GM18870 (cell line): ENCODE data around the gene OAS2.

ENCODE experiments used
- ATAC-seq: cut with Tn5 transposase; IDR thresholded peaks from one replicate; pipeline ENCODE4 v1.9.1; 2021; ENCODE audit warnings: moderate library complexity; ENCODE audit not compliant: unreplicated experiment

OAS2 gene, protein sequence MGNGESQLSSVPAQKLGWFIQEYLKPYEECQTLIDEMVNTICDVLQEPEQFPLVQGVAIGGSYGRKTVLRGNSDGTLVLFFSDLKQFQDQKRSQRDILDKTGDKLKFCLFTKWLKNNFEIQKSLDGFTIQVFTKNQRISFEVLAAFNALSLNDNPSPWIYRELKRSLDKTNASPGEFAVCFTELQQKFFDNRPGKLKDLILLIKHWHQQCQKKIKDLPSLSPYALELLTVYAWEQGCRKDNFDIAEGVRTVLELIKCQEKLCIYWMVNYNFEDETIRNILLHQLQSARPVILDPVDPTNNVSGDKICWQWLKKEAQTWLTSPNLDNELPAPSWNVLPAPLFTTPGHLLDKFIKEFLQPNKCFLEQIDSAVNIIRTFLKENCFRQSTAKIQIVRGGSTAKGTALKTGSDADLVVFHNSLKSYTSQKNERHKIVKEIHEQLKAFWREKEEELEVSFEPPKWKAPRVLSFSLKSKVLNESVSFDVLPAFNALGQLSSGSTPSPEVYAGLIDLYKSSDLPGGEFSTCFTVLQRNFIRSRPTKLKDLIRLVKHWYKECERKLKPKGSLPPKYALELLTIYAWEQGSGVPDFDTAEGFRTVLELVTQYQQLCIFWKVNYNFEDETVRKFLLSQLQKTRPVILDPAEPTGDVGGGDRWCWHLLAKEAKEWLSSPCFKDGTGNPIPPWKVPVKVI

DNA sequence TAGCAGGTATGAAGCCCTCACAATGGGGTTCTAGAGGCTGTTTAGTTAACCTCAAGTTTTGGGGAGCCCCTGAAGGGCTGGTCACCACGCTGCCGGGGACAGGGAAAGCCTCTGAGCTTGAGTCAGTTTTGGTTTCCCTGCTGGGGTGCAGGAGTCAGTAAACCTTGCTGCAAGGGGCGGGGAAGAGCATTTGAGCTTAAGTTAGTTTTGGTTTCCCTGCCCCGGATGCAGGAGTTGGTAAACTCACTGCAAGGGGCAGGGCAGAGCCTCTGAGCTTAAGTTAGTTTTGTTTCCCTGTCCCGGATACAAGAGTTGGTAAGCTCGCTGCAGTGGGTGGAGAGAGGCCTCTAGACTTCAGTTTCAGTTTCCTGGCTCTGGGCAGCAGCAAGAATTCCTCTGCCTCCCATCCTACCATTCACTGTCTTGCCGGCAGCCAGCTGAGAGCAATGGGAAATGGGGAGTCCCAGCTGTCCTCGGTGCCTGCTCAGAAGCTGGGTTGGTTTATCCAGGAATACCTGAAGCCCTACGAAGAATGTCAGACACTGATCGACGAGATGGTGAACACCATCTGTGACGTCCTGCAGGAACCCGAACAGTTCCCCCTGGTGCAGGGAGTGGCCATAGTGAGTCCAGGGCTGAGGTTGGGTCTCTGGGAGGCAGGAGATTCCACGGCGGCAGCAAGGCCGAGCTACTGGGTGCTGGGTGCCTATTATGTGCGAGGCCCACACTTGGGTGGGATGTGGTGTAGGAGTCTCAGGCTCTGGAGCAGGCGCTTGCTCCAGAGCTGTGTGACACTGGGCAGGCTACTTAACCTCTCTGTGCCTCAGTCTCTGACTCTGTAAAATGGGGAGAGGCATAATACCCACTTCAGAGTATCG lies at the start of gene OAS2:
Gene OAS2 (plus strand): TSS at position 357 of the 878 bp plus-strand sequence. CDS start 90 bp downstream, at position 447.
- peak; percentile 87 for ATAC-seq

DNA sequence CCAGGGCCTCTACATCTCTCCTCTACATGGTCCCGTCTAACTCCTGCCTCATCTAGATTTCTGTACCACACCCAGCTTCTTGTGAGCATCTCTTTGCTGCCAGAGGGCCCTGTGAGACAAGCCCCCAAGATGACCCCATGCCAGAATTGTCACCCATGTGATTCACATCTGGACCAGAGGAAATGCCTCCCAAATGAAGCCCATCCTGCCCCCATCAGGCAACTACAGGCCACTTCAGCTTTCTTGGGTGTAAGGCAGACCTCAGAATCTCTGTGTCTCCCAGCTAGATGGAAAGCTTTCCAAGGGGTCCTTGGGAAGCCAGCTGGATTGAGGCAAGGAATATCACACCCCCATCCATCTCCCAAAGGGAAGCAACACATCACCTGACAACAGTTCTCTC lies 49.3 kb upstream of the OAS2 start:
- ATAC-seq = no peak

DNA sequence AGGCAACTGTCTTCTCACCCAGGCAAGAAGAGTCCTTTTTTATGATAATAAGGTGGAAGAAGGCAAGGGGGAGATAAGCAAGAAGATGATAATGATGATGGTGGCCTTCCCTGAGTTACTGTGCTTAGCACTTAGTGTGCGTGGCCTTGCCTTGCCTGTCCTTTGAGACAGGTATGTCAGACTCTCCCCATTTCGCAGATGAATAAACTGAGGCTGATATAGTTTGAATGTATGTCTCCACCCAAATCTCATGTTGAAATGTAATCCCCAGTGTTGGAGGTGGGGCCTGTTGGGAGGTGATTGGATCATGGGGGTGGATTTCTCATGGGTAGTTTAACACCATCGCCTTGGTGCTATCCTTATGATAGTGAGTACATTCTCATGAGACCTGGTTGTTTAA lies 48.6 kb upstream of the OAS2 start:
- no peak for ATAC-seq

DNA sequence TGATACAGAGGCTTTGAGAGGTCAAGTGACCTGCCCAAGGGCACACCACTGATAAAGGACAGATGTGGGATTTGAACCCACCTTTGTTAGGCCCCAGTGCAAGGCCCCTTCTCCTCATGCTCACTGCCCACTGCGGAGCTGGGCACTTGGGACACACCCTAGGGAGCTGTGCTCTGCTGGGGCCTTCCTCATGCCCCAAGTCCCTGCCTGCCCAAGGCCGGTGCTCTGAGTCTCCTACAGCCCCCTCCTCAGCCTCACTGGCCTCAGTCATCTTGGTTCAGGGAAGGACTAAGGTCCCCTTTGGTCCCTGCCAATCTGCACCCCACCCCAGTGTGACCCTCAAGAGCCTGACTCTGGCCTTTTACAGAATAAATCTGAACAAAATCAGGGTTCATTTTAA lies 48.0 kb upstream of the OAS2 start:
- no peak for ATAC-seq

DNA sequence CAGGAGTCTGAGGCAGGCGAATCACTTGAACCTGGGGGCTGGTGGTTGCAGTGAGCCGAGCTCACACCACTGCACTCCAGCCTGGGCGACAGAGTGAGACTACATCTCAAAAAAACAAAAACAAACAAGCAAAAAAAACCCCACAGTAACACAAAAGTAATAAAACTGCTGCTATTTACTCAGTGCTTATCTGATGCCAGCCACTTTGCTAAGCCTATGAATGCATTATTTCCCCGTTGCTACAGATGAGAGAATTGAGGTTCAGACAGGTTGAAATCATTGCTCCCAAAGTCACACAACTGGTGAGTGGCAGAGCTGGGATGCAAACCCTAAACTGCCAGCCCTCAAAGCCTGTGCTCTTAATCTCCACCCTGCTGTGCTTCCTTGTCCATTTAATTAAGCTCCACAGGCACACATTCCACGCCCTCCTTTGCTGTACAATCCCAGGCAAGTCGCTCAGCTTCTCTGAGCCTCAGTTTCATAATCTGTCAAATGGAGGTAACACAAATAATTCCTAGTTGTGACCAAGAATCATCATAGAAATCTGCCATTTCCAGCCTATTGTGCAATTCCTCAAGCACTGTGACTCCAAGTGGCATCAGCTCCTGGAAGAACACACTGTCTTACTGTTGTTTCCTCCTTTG lies 45.7 kb upstream of the OAS2 start:
- ATAC-seq = no peak

DNA sequence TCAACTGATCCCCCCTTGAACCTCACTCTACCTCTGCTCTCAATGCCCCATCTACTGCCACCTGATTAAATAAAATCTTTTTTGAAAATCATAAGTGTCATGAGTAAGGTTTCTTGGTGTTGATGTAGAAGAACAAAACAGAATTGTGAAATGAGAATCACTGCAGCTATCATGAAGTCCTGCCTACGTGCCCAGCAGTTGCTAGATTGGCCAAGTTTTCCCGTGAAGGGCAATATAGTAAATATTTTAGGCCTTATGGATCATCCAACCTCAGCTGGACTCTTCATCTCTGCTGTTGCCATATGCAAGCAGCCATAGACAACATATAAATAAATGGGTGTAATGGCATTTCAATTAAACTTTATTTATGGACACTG lies 45.2 kb upstream of the OAS2 start:
- ATAC-seq = no peak

DNA sequence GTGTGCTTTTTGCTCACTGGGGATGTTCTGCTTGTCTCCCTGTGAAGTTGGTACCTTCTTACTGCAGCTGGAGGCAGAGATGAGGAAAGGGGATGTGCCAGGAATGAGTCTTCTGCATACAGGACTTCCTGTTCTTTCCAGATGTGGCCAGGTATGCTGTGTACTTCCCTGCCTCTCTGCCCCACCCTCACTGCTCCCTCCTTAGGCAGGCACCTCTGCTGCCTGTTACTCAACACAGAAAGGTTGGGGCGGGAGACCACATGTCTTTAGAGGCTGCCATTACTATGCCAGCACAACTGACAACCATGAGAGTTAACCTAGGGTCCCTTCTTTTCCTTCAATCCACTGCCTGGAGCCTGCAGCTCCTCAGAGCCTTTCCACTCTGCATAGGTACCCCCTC lies 42.1 kb upstream of the OAS2 start:
- ATAC-seq = no peak

DNA sequence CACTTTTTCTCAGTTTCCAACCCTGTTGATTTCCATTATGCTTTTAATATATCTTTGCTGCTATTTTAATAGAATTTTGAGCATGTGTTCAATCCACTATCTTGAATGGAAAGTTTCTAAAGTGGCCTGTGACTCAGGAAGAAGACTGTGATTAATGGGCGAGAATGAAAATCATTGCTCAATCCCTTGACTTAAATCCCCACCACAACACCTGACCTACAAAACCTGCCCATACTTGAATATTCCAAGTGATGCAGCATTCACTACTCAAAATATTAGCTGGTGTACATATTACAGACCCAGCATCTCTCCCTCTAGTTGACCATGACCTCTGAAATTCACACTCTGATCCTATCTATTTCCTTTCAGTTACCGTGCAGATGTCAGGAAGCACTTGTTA lies 41.4 kb upstream of the OAS2 start:
- no peak for ATAC-seq

DNA sequence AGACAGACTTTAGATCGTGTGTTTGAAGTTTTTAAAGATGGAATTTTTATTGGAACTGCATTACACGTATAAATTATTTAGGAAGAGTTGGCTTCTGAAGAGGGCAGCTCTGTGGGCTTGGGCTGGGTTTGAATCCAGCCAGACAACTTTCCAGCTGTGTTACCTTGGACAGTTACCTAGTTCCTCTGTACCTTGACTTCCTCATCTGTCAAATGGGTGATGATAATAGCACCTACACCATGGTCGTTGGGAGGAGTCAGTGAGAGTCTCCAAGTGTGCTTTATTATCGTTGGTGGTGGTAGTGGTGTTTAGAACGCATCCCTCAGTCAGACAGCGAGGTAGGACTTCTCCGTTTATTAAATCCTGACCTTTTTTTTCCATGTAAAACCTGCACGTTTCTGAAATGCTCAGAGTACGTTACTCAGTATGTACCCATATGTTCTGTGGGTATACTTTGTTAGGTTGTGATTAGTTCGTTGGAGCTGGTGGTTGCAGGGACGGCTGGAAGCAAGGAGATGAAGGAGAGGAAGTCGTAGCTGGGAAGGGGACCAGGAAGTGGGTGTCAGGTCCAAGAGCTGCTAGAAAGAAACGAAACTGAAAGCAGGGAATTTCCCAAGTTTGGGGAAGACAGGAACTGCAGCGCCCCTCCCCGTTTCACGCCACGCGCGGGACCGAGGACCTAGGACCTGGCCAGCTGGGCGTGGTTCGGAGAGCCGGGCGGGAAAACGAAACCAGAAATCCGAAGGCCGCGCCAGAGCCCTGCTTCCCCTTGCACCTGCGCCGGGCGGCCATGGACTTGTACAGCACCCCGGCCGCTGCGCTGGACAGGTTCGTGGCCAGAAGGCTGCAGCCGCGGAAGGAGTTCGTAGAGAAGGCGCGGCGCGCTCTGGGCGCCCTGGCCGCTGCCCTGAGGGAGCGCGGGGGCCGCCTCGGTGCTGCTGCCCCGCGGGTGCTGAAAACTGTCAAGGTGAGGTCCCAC lies 40.3 kb upstream of the OAS2 start, which contains the start of gene OAS3:
Gene OAS3 (plus strand): TSS at position 734 of the 979 bp plus-strand sequence. CDS start 57 bp downstream, at position 791.
- ATAC-seq = no peak

DNA sequence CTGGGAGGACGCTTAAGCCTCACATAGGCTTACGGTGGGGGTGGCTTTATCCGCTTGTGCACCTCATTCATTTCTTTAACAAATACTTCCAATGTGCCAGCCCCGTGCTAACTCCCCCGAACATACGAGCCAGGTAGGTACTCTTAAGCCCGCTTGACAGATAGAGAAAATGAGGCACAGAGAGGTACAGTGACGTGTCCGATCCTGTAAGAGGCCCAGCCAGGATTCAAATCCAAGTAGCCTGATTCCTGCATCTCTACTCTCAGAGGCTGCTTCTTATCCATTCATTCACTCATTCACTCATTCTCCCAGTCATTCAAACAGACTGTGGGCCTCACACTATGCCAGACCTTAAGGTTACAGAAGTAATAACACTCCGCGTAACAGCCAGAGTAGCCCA lies 39.6 kb upstream of the OAS2 start:
- ATAC-seq = no peak

DNA sequence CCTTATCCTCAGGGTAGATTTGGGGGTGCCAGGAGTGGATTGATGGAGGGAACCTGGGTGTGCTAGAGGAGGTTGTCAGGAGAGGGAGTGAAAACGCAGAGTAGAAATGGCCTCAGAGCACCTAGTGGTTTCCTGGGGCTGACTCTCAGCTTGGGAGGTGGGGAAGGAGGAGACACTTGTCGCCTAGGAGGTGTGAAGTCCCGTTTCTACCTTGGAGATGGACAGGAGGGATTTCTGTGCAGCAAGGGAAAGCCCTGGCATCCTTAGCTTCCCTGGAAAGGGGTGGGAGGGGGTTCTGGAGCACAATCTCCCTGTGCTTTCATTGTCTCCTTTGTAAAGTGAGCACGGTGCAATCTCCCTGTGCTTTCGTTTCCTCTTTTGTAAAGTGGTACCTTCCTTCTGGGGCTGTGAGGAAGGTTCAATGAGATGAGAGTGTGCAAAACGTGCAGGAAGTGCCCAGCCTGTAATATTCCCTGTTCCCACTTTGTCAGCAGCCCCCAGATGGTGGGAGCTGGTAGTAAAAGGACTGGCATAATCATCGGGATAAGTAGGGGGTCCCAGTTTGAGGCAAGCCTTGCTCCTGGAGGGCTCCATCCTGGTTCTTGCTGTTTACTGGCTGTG lies 38.4 kb upstream of the OAS2 start:
- ATAC-seq = no peak

DNA sequence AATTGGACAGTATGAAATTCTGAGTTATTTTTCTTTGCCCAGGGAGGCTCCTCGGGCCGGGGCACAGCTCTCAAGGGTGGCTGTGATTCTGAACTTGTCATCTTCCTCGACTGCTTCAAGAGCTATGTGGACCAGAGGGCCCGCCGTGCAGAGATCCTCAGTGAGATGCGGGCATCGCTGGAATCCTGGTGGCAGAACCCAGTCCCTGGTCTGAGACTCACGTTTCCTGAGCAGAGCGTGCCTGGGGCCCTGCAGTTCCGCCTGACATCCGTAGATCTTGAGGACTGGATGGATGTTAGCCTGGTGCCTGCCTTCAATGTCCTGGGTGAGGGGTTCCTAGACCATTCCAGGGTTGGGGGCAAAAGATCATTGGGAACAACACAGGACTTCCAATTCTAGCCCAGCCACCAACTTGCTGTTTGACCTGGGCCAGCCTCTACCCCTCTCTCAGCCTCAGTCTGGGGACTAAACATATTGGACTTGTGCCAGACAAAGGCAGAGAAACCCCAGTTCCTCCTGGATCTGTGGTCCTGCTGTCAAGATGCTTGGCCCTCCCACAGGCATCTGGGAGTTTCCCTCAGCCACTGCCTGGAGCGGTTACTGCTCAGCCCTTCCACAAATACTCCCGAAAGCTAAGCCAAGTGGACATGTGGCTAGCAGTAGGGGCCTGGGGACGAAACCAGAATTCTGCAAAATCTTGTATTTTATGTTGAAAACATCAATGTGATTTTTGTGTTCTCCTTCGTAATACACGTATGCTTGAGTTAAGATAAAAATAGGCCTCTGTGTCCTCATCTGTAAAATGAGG lies 36.6 kb upstream of the OAS2 start:
- no peak for ATAC-seq

DNA sequence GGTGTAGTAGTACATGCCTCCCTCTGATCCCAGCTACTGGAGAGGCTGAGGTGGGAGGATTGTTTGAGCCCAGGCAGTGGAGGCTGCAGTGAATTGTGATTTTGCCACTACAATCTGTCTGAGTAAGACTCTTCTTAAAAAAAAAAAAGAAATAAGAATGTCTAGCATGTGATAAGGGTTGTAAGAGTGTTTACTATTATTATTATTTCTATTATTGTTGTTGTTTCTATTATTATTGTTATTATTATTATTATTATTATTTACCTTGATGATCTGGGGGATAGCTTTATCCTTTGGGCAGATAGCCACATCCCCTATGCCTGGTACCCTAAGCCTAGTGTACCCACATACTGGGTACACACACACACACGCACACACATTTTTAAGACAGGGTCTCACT lies 35.7 kb upstream of the OAS2 start:
- ATAC-seq = no peak

DNA sequence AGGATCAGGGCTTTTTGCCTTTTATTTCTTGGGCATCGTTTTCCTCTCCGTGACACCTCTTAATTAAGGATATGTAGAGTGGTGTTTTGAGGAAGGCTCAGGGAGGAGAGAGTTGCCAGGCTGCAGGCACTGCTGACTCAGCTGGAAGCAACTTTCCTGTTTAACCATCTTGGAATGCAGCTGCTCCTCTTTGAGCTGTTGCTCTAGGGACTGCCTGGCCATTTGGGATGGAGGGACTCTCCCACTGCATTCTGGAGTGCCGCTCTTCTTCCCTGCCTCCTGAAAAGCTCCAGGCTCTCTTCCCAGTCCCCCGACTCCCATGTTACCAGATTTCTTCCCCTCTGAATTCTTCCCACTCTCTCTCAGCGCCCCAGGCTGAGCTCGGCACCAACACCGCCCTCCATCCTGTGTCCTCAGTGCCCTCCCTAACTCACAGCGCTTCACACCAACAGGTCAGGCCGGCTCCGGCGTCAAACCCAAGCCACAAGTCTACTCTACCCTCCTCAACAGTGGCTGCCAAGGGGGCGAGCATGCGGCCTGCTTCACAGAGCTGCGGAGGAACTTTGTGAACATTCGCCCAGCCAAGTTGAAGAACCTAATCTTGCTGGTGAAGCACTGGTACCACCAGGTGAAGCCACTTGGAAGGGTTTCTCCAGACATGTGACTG lies 34.2 kb upstream of the OAS2 start:
- ATAC-seq = no peak

DNA sequence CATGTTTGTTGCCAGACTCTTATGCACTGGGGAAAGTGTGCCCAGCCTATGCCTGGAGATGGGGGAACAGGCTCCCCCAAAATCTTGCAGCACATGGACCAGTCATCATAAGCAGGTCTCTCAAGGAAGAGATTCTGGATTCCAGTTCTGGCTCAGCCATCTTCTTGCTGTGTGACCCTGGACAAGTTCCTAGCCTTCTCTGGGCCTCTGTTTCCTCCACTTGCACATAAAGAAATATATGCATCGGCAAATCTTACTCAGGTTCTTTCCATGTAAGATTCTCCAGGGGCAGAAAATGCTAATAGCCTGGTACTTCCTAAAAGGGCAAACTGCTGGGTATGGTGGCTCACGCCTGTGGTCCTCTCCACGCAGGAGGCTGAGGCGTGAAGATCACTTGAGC lies 32.8 kb upstream of the OAS2 start:
- no peak for ATAC-seq

DNA sequence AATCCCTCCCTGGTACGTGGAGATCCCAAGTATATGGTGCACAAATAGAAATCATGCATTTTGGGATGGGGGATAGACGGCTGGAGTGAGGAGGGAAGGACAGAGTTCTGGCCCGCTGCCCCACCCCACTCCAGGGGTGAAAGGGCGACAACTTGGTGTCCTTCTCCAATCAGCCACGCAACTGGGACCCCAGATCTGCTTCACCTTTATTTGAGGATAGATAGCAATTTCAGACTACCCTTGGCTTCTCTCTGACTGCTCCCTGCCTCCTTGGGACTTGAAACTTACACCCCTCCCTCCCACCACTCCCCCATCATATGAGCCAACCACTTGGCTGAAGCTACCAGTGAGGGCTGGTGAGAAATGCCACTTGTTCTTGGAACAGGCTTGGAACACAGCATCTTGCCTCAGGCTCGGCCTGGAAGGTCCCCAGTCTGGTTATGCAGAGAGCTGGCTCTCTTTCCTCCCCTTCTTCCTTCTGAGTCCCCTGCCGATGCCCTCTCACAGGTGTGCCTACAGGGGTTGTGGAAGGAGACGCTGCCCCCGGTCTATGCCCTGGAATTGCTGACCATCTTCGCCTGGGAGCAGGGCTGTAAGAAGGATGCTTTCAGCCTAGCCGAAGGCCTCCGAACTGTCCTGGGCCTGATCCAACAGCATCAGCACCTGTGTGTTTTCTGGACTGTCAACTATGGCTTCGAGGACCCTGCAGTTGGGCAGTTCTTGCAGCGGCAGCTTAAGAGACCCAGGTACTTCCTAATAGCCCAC lies 31.9 kb upstream of the OAS2 start:
- ATAC-seq = no peak

DNA sequence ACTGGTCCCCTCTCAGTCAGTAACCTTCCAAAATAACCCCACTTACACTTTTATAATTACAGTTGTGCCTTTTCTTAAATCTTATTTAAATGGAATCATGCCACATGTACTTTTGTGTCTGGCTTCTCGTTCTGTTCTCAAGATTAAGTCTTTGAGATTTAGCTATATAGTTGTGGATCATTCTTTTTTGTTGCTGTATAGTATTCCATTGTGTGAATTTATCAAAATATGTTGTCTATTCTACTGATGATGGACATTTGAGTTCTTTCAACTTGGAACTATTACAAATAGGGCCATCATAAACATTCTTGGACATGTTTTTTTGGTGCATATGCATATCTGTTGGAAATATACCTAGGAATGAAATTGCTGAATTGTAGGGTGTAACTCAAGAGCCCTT lies 31.0 kb upstream of the OAS2 start:
- no peak for ATAC-seq
